Naive thymus-derived CD8-positive, alpha-beta T cell (primary cell): ENCODE results near the gene BABAM1. TPM values are rescaled to one million over a fixed set of nuclear protein-coding genes. Genes with fewer than 3 reads are reported as not detected.

ENCODE experiments used
- ATAC-seq, 2 donors: fragments of 150-1000 bp; cut with Tn5 transposase in 1 of 2; sonication (Bioruptor Pico), chemical (Tn5 transposase) in 1 of 2; 1 replicate in 1 of 2; 2 replicates in 1 of 2; pipeline ENCODE4 v1.10.0; 2021; ENCODE audit warnings: mild to moderate bottlenecking in 2 of 2, moderate library complexity in 2 of 2
- POLR2A ChIA-PET: fragments of 350-600 bp; sonication (Branson Sonifier 250); formaldehyde crosslinking; loops from one replicate; lab custom pipeline; 2021; ENCODE audit warnings: antibody characterized with exemption; lab: Charles Lee
- DNase-seq, 10 donors: peaks; one replicate each; pipeline versions ENCODE4 v3.0.0 to v3.0.0-alpha.2; 2020 to 2022
- H3K27ac Mint-ChIP-seq, 10 donors: one replicate each; pipeline ENCODE4 v1.8.0; 2020 to 2022; ENCODE audit warnings: mild to moderate bottlenecking in 10 of 10, mixed read lengths in 10 of 10, moderate library complexity in 4 of 10, inconsistent platforms in 1 of 10
- H3K27me3 Mint-ChIP-seq, 5 donors: one replicate each; pipeline ENCODE4 v1.8.0; 2021 to 2022; ENCODE audit warnings: mixed read lengths in 5 of 5
- H3K36me3 Mint-ChIP-seq, 3 donors: one replicate each; pipeline ENCODE4 v1.8.0; 2020 to 2022; ENCODE audit warnings: mixed read lengths in 3 of 3, mild to moderate bottlenecking in 2 of 3, inconsistent platforms in 1 of 3
- H3K4me1 Mint-ChIP-seq, 4 donors: one replicate each; pipeline ENCODE4 v1.8.0; 2021 to 2022; ENCODE audit warnings: mixed read lengths in 4 of 4
- H3K4me3 Mint-ChIP-seq, 10 donors: one replicate each; pipeline ENCODE4 v1.8.0; 2020 to 2022; ENCODE audit warnings: mild to moderate bottlenecking in 10 of 10, mixed read lengths in 10 of 10, moderate library complexity in 6 of 10, inconsistent platforms in 1 of 10
- H3K9me3 Mint-ChIP-seq, 9 donors: one replicate each; pipeline ENCODE4 v1.8.0; 2020 to 2022; ENCODE audit warnings: mixed read lengths in 9 of 9, mild to moderate bottlenecking in 3 of 9, inconsistent platforms in 1 of 9, moderate library complexity in 1 of 9
- polyA plus RNA-seq, 3 donors: library from polyadenylated mRNA; unstranded; fragments of 300-500 nt; fragmentation: Illumina TruSeq; gene quantifications; one replicate each; pipeline ENCODE4 v1.2.3, GENCODE V29; 2021
- total RNA-seq, 8 experiments: library from RNA in 2 of 8; stranded (reverse) in 2 of 8; gene quantifications; one replicate each; pipeline ENCODE4 v1.2.3 and lab custom pipeline; 2021 to 2026

The BABAM1 gene
- total and polyA plus RNA-seq, 5 experiments from 2014 or later = 102 to 106 (median 105) TPM

DNA sequence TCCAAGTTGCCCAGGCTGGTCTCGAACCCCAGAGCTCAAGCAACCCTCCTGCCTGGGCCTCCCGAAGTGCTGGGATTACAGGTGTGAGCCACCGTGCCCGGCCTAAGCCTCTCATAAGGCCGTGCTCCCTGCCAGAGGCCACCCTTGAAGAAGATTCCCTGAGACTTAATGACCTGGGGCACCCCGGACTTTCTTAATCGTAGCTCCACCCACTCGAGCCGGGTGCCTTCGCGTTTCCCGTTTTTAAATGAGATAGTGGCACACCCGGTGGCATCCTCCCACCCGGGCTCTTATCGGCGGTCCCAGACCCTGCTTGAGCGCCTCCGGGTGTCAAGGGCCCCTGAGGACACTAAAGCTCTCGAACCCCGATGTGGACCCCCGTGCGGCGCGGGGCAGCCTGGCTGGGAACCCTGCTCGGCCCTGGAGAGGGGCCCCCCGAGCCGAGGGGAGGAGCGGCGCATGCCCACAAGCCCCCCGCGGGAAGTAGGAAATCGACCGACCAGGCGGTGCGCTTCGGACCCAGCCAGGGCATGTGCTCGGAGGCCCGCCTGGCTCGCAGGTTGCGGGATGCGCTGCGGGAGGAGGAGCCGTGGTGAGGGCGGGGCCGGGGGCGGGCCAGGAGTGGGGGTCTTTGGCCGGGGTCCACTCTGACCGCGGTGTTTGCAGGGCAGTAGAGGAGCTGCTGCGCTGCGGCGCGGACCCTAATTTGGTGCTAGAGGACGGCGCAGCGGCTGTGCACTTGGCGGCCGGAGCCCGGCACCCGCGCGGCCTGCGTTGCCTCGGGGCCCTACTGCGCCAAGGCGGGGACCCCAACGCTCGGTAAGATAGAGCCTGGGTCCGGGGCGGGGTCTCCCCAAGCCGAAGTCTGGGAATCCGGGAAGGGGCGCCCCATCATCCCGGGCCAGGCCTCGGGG lies 14.4 kb downstream of the BABAM1 start, which contains the start of gene ANKLE1:
Gene ANKLE1 (plus strand): TSS at position 511 of the 914 bp plus-strand sequence. CDS start 20 bp downstream, at position 531.
- no peaks in the 10 kb centered on the region for H3K27me3 Mint-ChIP-seq
- H3K4me1 Mint-ChIP-seq = peaks cover 5 to 10% (median 6%) of the 10 kb centered on the region in 4 donors
- H3K9me3 Mint-ChIP-seq = no peaks in the 10 kb centered on the region
- peak within 1 kb of the TSS; percentile 76 to 91 (median 83) for H3K4me3 Mint-ChIP-seq
- DNase-seq (peak in 4 of 10 donors; percentile 22 to 41 (median 32)), ATAC-seq (peak; percentile 36 to 50)
- H3K27ac Mint-ChIP-seq = peak within 1 kb of the TSS in 3 of 10 donors; percentile 14 to 56 (median 33)
- POLR2A ChIA-PET = interaction anchor here (0.6 to 3.9 kb wide), 11 partner anchors 11 to 173 kb away, joined by 3 to 20 read pairs (median 4); partner anchors contain the start of genes BABAM1, OCEL1 and USHBP1
- H3K36me3 Mint-ChIP-seq = peaks cover 0 to 16% (median 3%) of the 10 kb centered on the region in 3 donors

DNA sequence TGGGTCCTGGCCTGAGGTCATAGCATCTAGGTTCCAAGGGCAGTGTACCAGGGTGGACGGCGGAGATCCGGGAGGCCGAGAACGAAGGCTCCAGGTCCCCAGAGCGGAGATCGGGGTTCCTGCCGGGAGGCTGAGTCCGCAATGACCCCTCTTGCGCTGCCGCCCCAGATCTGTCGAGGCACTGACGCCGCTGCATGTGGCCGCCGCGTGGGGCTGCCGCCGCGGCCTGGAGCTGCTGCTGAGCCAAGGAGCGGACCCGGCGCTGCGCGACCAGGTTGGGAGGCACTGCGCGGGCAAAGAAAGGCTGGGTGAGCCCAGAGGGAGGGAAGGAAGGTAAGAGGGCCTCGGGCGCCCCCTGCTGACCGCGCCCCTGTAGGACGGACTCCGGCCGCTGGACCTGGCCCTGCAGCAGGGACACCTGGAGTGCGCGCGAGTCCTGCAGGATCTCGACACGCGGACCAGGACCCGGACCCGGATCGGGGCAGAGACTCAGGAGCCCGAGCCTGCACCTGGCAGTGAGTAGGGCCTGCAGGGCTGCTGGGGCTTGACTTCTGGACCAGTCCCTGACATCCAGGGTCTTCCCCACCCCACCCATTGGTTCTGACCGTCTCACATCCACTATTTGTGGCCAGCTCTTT lies 15.4 kb downstream of the BABAM1 start:
- H3K4me3 Mint-ChIP-seq = peak overlapping the region; percentile 76 to 91 (median 83)
- H3K27ac Mint-ChIP-seq = no peak overlapping the region
- H3K27me3 Mint-ChIP-seq = peaks cover 0 to 2% (median 0%) of the 10 kb centered on the region in 5 donors
- peaks cover 4 to 9% (median 6%) of the 10 kb centered on the region in 4 donors for H3K4me1 Mint-ChIP-seq
- POLR2A ChIA-PET = interaction anchor here (1.5 to 3.9 kb wide), 3 partner anchors 10 to 22 kb away, joined by 4 to 20 read pairs (median 5); partner anchors contain the start of gene BABAM1
- H3K36me3 Mint-ChIP-seq = peaks cover 0 to 7% (median under 1%) of the 10 kb centered on the region in 3 donors
- H3K9me3 Mint-ChIP-seq = no peaks in the 10 kb centered on the region
- DNase-seq (peak; percentile 63 to 89 (median 78)), ATAC-seq (peak; percentile 91 to 94)

DNA sequence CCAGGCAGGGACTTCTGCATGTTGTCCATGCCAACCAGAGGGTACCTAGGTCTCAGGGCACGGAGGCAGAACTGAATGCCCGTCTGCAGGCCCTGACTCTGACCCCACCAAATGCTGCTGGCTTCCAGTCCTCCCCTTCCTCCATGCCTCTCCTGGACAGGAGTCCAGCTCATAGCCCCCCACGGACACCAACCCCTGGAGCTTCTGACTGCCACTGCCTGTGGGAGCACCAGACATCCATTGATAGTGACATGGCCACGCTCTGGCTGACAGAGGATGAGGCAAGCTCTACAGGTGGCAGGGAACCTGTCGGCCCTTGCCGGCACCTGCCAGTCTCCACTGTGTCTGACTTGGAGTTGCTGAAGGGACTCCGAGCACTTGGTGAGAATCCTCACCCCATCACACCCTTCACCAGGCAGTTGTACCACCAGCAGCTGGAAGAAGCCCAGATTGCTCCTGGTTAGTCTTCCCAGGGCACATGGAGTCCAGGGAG lies 16.3 kb downstream of the BABAM1 start:
- H3K4me3 Mint-ChIP-seq = peak overlapping the region in 7 of 10 donors; percentile 28 to 81 (median 59)
- H3K27ac Mint-ChIP-seq = peak overlapping the region in 2 of 10 donors; percentile 20 to 43
- POLR2A ChIA-PET = interaction anchor here (0.6 kb wide), 1 partner anchor 79 kb away, joined by 4 read pairs; no protein-coding TSS in a partner anchor
- peaks cover 0 to 2% (median 1%) of the 10 kb centered on the region in 5 donors for H3K27me3 Mint-ChIP-seq
- peaks cover 0 to 3% (median 0%) of the 10 kb centered on the region in 3 donors for H3K36me3 Mint-ChIP-seq
- peaks cover 4 to 9% (median 6%) of the 10 kb centered on the region in 4 donors for H3K4me1 Mint-ChIP-seq
- ATAC-seq (no peak), DNase-seq (no peak)
- no peaks in the 10 kb centered on the region for H3K9me3 Mint-ChIP-seq

DNA sequence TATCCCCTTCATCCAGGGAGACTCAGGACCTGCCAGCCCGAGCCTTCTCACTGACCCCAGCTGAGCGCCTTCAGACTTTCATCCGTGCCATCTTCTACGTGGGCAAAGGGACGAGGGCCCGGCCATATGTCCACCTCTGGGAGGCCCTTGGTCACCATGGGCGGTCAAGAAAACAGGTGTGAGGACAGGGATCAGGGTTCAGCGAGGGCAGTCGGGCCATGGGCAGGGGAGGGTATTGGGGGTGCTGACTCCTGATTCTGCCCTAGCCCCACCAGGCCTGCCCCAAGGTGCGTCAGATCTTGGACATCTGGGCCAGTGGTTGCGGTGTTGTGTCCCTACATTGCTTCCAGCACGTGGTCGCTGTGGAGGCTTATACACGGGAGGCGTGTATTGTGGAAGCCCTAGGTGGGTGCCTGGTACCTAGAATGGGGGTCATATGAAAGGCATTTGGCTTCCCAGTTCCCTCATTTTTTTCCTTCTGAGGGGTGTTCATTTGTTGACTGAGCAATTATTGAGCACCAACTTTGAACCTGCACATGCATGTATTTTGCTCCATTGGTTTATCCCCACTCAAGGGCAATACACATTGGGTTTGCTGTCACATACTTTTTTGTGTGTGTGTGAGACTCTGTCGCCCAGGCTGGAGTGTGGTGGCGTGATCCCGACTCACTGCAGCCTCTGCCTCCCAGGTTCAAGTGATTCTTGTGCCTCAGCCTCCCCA lies 18.3 kb downstream of the BABAM1 start:
- POLR2A ChIA-PET = interaction anchor here (0.5 kb wide), 1 partner anchor 20 kb away, joined by 10 read pairs; no protein-coding TSS in a partner anchor
- peak overlapping the region in 1 of 10 donors; percentile 60 for H3K4me3 Mint-ChIP-seq

DNA sequence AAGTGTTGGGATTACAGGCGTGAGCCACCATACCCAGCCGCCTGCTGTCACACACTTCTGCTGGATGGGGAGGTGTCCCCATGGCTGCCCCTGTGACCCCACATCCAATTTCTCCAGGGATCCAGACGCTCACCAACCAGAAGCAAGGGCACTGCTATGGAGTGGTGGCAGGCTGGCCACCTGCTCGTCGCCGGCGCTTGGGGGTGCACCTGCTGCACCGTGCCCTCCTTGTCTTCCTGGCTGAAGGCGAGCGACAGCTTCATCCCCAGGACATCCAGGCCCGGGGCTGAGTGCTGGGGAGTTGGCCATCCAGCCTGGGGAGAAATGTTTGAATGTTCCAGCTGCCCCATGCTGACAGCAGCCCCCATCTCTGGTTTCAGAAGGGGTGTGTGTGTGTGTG lies 19.0 kb downstream of the BABAM1 start:
- peaks cover 4 to 10% (median 6%) of the 10 kb centered on the region in 4 donors for H3K4me1 Mint-ChIP-seq
- no peak for ATAC-seq
- H3K27ac Mint-ChIP-seq = no peak overlapping the region
- H3K27me3 Mint-ChIP-seq = peaks cover 0 to 2% (median 1%) of the 10 kb centered on the region in 5 donors
- no peak overlapping the region for H3K4me3 Mint-ChIP-seq
- no peaks in the 10 kb centered on the region for H3K9me3 Mint-ChIP-seq
- DNase-seq = no peak
- H3K36me3 Mint-ChIP-seq = no peaks in the 10 kb centered on the region
- POLR2A ChIA-PET = no interaction called here

More for the DNA sequence above, 18.3 kb downstream of the BABAM1 start:
- peaks cover 0 to 2% (median 1%) of the 10 kb centered on the region in 5 donors for H3K27me3 Mint-ChIP-seq
- no peak for DNase-seq
- H3K36me3 Mint-ChIP-seq = no peaks in the 10 kb centered on the region
- ATAC-seq = no peak
- H3K27ac Mint-ChIP-seq = no peak overlapping the region
- no peaks in the 10 kb centered on the region for H3K9me3 Mint-ChIP-seq
- H3K4me1 Mint-ChIP-seq = peaks cover 4 to 11% (median 6%) of the 10 kb centered on the region in 4 donors

DNA sequence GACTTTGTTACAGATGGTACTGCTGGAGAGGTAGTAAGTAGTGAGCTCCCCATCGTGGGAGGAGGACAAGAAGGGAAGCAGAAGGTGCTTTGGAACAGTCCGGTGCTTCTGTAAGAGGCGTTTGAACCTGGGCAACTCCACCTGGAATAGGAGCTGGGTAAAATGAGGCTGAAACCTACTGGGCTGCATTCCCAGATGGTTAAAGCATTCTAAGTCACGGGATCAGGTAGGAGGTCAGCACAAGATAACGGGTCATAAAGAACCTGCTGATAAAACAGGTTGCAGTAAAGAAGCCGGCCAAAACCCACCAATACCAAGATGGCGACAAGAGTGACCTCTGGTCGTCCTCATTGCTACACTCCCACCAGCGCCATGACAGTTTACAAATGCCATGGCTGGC lies 19.5 kb downstream of the BABAM1 start:
- DNase-seq = no peak
- H3K36me3 Mint-ChIP-seq = no peaks in the 10 kb centered on the region
- POLR2A ChIA-PET = no interaction called here
- ATAC-seq = no peak
- peaks cover 0 to 2% (median 1%) of the 10 kb centered on the region in 5 donors for H3K27me3 Mint-ChIP-seq
- no peak overlapping the region for H3K4me3 Mint-ChIP-seq
- peak overlapping the region in 1 of 10 donors; percentile 73 for H3K27ac Mint-ChIP-seq
- H3K9me3 Mint-ChIP-seq = no peaks in the 10 kb centered on the region
- peaks cover 2 to 8% (median 5%) of the 10 kb centered on the region in 4 donors for H3K4me1 Mint-ChIP-seq

DNA sequence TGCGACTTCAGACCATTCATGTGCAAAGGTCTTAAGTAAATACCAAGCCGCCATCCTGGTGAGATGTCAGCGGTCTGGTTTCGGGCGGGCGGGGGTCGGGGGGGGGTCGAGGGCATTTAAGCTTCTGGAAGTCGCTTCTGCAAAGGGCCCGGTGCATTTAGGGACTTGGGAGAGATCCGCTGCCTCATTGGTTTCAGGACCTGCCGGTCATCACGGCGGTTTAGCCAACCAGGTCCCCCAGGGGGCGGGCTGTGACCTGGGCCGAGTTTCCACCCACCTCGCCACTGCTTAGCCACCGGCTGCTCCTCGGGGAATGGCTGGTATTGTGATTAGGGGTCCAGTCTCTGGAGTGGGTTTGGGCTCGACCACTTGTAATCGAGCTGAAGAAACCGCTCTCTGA lies 22.2 kb downstream of the BABAM1 start:
- H3K9me3 Mint-ChIP-seq = no peaks in the 10 kb centered on the region
- peak in 3 of 10 donors; percentile 17 to 54 (median 31) for DNase-seq
- peaks cover 0 to 9% (median 5%) of the 10 kb centered on the region in 4 donors for H3K4me1 Mint-ChIP-seq
- H3K4me3 Mint-ChIP-seq = no peak overlapping the region
- ATAC-seq = no peak
- peaks cover 0 to 2% (median 1%) of the 10 kb centered on the region in 5 donors for H3K27me3 Mint-ChIP-seq
- no peaks in the 10 kb centered on the region for H3K36me3 Mint-ChIP-seq
- POLR2A ChIA-PET = interaction anchor here (0.6 to 0.7 kb wide), 2 partner anchors 31 to 223 kb away, joined by 3 read pairs; no protein-coding TSS in a partner anchor
- H3K27ac Mint-ChIP-seq = no peak overlapping the region

DNA sequence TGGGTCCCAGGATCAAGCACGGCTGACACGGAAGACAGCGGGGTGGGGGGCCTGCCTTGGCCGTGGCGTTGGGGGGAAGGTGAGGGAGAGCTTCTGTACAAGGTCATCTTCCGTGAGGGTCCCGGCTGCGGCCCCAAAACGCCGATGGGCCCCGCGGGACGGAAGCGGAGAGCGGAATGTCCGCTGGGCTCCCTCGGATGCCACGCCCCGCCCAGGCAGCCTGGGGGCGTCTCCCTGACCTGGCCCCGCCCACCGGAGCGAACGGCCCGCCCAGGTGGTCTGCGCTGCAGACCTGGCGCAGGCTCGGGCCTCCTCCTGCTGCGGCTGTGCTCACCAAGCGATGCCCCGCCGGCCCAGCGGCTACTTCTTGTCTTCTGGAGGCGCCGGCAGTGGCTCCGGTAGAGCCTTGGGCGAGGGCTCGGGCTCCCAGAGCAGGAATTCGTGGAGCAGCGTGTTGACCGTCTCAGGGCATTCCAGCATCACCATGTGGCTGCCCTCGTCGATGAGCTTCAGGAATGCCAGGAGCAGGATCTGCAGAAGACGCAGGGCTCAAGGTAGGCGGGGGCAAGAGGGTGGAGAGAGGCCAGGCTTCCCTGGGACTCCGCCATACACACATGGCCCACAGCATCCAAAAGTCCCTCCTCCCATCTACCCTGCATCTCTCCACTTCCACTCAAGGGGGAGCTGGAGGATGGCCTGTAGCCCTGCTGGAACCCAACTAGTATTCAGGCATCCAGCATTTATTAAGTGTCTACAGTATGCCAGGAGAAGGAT lies 25.2 kb downstream of the BABAM1 start:
- DNase-seq (peak; percentile 69 to 86 (median 79)), ATAC-seq (peak; percentile 95 to 97)
- Mint-ChIP-seq H3K36me3 (peaks cover 0 to 8% (median 0%) of the 10 kb centered on the region in 3 donors), H3K4me3 (peak overlapping the region; percentile 87 to 94 (median 90)), H3K9me3 (no peaks in the 10 kb centered on the region), H3K27me3 (peaks cover 0 to 1% (median under 1%) of the 10 kb centered on the region in 5 donors), H3K27ac (peak overlapping the region in 9 of 10 donors; percentile 16 to 94 (median 80)), H3K4me1 (peaks cover 0 to 13% (median 6%) of the 10 kb centered on the region in 4 donors)
- POLR2A ChIA-PET = interaction anchor here (0.6 to 2.2 kb wide), 13 partner anchors 10 to 512 kb away, joined by 3 to 21 read pairs (median 5); partner anchors contain the start of genes ABHD8, ANKLE1, BABAM1 and BST2

DNA sequence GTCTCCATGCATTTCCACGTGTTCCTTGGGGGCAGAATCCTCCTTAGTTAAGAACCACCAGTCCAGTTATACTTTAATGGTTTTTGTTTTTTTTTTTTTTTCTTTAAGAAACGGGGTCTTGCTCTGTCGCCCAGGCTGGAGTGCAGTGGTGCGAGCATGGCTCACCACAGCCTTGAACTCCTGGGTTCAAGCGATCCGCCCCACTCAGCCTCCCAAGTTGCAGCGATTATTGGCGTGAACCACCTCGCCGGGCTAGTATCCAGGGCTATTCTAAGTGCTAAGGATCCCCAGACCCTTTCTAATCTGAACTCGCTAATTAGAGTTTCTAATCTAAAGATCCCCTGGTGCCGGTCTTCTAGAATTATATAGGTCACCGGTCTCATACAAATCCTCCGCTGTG lies 26.4 kb downstream of the BABAM1 start:
- DNase-seq (no peak), ATAC-seq (no peak)
- Mint-ChIP-seq H3K27me3 (no peaks in the 10 kb centered on the region), H3K4me1 (peaks cover 0 to 13% (median 6%) of the 10 kb centered on the region in 4 donors), H3K9me3 (no peaks in the 10 kb centered on the region), H3K4me3 (no peak overlapping the region), H3K27ac (no peak overlapping the region), H3K36me3 (peaks cover 0 to 12% (median 4%) of the 10 kb centered on the region in 3 donors)
- POLR2A ChIA-PET = interaction anchor here (0.8 to 2.2 kb wide), 7 partner anchors 9 to 219 kb away, joined by 3 to 21 read pairs (median 6); partner anchors contain the start of genes ABHD8, DDA1 and MRPL34

DNA sequence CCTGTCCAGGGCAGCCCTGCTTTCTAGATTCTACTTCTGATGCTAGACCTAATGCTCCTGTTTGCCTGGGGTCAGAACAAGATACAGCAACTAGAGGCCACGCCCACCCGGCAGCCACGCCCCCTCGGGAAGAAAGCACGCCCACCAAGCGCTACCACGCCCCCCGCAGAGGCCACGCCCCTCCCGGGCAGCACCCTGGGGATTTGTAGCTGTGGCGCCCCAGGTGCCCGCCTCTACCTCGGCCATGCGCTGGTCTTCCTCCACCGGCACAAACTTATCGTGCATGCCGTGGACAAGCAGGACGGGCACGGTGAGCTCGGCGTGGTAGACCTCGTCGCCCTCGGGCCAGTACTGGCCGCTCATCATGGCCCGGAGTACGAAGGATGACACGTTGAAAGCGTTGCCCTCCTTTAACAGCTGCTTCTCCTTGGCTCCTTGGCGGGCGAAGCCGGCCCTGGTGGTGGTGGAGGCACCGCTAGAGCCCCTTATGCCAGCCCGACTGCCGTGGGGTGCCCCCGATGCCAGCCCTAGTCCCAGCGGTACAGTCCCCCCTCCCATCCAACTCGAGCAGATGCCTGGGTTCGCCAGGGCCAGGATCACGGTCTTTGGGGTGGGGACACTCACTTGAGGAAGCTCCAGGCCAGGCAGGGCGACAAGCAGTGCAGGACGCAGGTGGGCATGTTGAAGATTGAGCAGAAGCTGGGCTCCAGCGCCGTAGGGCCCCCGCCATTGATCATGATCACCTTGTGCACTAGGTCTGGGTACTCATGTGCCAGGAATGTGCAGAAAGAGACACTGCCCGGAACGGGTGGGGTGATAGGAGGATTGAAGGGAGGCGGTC lies 27.0 kb downstream of the BABAM1 start:
- H3K36me3 Mint-ChIP-seq = peaks cover 0 to 15% (median 8%) of the 10 kb centered on the region in 3 donors
- H3K4me1 Mint-ChIP-seq = peaks cover 0 to 13% (median 6%) of the 10 kb centered on the region in 4 donors
- no peak overlapping the region for H3K27ac Mint-ChIP-seq
- ATAC-seq (no peak), DNase-seq (peak in 7 of 10 donors; percentile 16 to 70 (median 34))
- peak overlapping the region in 1 of 10 donors; percentile 58 for H3K4me3 Mint-ChIP-seq
- no peaks in the 10 kb centered on the region for H3K9me3 Mint-ChIP-seq
- POLR2A ChIA-PET = interaction anchor here (1.1 to 2.2 kb wide), 2 partner anchors 11 to 36 kb away, joined by 3 to 6 read pairs; partner anchors contain the start of gene MRPL34
- H3K27me3 Mint-ChIP-seq = no peaks in the 10 kb centered on the region
